ENCODE measurements around the gene CCZ1B.
"Not testable (repeated sequence)": the region's sequence is repeated elsewhere in the genome, so short reads cannot be mapped to it uniquely, and the experiment has no call there.

CCZ1B gene

GRCh38 chr7:6826151-6826550 is at the start of gene CCZ1B:
CCZ1B (minus strand) TSS chr7:6826275; CDS start chr7:6826197, 78 bp downstream.
- DNase-seq (ENCODE audit: extremely low spot score); POLR2A ChIA-PET; CTCF ChIA-PET: not testable (repeated sequence)
- TF ChIP-seq L3MBTL2 (conservative IDR thresholded peaks at IDR 0.05) = peak; percentile 65

GRCh38 chr7:6875022-6875421 is 48.9 kb upstream of the CCZ1B start:
- POLR2A ChIA-PET = not testable (repeated sequence)
- CTCF ChIA-PET = interaction anchor here (0.7 kb wide), 1 partner anchor 21 kb away, joined by 3 read pairs; no protein-coding TSS in a partner anchor

GRCh38 chr7:6872246-6872945 is 46.3 kb upstream of the CCZ1B start:
- POLR2A ChIA-PET; DNase-seq (ENCODE audit: extremely low spot score): not testable (repeated sequence)
- CTCF ChIA-PET = interaction anchor here (0.6 kb wide), 1 partner anchor 268 kb away, joined by 6 read pairs; no protein-coding TSS in a partner anchor

More at GRCh38 chr7:6875022-6875421, 48.9 kb upstream of the CCZ1B start:
- not testable (repeated sequence) for DNase-seq (ENCODE audit: extremely low spot score)

GRCh38 chr7:6871421-6872144 is 45.5 kb upstream of the CCZ1B start:
- DNase-seq (ENCODE audit: extremely low spot score); POLR2A ChIA-PET: not testable (repeated sequence)
- CTCF ChIA-PET = interaction anchor here (0.6 kb wide), 1 partner anchor 268 kb away, joined by 6 read pairs; no protein-coding TSS in a partner anchor

GRCh38 chr7:6864751-6865150 is 38.7 kb upstream of the CCZ1B start:
- CTCF ChIA-PET = interaction anchor here (0.6 to 0.7 kb wide), 2 partner anchors 320 to 452 kb away, joined by 3 read pairs; no protein-coding TSS in a partner anchor

GRCh38 chr7:6864188-6864587 is 38.1 kb upstream of the CCZ1B start:
- POLR2A ChIA-PET; DNase-seq (ENCODE audit: extremely low spot score): not testable (repeated sequence)
- CTCF ChIA-PET = interaction anchor here (0.6 kb wide), 1 partner anchor 451 kb away, joined by 3 read pairs; no protein-coding TSS in a partner anchor

More at GRCh38 chr7:6864751-6865150, 38.7 kb upstream of the CCZ1B start:
- DNase-seq (ENCODE audit: extremely low spot score); POLR2A ChIA-PET: not testable (repeated sequence)

- POLR2A ChIA-PET; DNase-seq (ENCODE audit: extremely low spot score); CTCF ChIA-PET: not testable (repeated sequence)
These were observed 36.8 kb upstream of the CCZ1B start for GRCh38 chr7:6862876-6863275.

- peak; percentile 35 for DNase-seq (ENCODE audit: extremely low spot score)
- CTCF ChIA-PET = interaction anchor here (0.7 kb wide), 1 partner anchor 348 kb away, joined by 3 read pairs; no protein-coding TSS in a partner anchor
- POLR2A ChIA-PET = not testable (repeated sequence)
These were observed 31.7 kb upstream of the CCZ1B start for GRCh38 chr7:6857721-6858314.

- DNase-seq (ENCODE audit: extremely low spot score); CTCF ChIA-PET; POLR2A ChIA-PET: not testable (repeated sequence)
These were observed 29.6 kb upstream of the CCZ1B start for GRCh38 chr7:6855563-6856131.

GRCh38 chr7:6854747-6855562 is 28.9 kb upstream of the CCZ1B start:
- POLR2A ChIA-PET; DNase-seq (ENCODE audit: extremely low spot score); CTCF ChIA-PET: not testable (repeated sequence)

- CTCF ChIA-PET; DNase-seq (ENCODE audit: extremely low spot score); POLR2A ChIA-PET: not testable (repeated sequence)
These were observed 27.6 kb upstream of the CCZ1B start for GRCh38 chr7:6853681-6854080.

- CTCF ChIA-PET; POLR2A ChIA-PET; DNase-seq (ENCODE audit: extremely low spot score): not testable (repeated sequence)
These were observed 23.1 kb upstream of the CCZ1B start for GRCh38 chr7:6849127-6849526.

GRCh38 chr7:6847751-6848150 is 21.7 kb upstream of the CCZ1B start:
- CTCF ChIA-PET; POLR2A ChIA-PET; DNase-seq (ENCODE audit: extremely low spot score): not testable (repeated sequence)

GRCh38 chr7:6845971-6846449 is 19.9 kb upstream of the CCZ1B start:
- DNase-seq (ENCODE audit: extremely low spot score); CTCF ChIA-PET; POLR2A ChIA-PET: not testable (repeated sequence)

- POLR2A ChIA-PET; DNase-seq (ENCODE audit: extremely low spot score); CTCF ChIA-PET: not testable (repeated sequence)
These were observed 17.6 kb upstream of the CCZ1B start for GRCh38 chr7:6843654-6844053.

GRCh38 chr7:6843092-6843491 is 17.0 kb upstream of the CCZ1B start:
- DNase-seq (ENCODE audit: extremely low spot score); CTCF ChIA-PET; POLR2A ChIA-PET: not testable (repeated sequence)

GRCh38 chr7:6842278-6842921 is 16.3 kb upstream of the CCZ1B start:
- DNase-seq (ENCODE audit: extremely low spot score); POLR2A ChIA-PET; CTCF ChIA-PET: not testable (repeated sequence)

Data from HEK293T (cell line).